Measurements from ENCODE around the gene TRAM2.

DNA sequence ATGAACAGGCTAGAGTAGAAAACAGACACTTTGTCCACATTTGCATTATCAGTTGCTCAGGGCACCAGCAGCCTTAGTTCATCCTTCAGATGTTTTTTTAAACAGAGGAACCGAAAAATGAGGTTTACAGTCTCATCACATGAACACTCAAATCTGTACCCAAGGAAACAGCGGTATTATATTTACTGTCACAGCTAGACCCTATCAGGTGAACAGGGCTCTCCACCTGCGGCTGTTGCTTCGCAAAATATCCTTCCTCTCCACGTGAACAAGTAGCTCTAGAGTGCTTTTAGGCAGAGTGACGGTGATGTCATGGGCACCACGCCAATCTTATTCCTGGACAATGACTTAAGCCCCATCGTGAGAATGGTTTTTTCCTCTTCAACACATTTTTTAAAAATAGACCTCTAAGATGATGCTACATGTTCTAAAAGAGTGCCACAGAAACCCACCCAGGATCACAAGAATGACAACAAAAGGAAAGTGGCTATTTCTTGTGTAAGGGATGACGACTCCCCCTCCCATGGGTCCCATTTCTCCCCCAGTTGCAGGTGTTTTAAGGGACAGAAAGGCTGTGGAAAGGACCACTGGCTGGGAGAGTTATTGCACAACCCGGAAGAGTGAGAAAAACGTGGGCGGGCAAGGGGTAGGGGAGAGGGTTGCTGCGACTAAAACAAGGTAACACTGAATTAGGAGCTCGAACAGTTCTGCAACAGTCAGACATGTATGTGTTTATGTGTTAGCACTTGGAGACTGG lies 79.0 kb downstream of the TRAM2 start:
- TF ChIP-seq FOXM1 (IDR thresholded peaks at IDR 0.05; ENCODE audit: borderline replicate concordance, low read depth) (no peak), ZBTB7A (IDR thresholded peaks at IDR 0.05; ENCODE audit: low read depth) (no peak), EGR1 (IDR thresholded peaks at IDR 0.05) (no peak), CREB1 (IDR thresholded peaks at IDR 0.05; ENCODE audit: low read depth) (no peak), TAF1 (IDR thresholded peaks at IDR 0.05; ENCODE audit: low read depth) (no peak), EP300 (IDR thresholded peaks at IDR 0.05; ENCODE audit: borderline replicate concordance) (no peak), RAD21 (IDR thresholded peaks at IDR 0.05; ENCODE audit: low read depth) (no peak), CEBPB (IDR thresholded peaks at IDR 0.05) (no peak), YY1 (IDR thresholded peaks at IDR 0.05; ENCODE audit: low read depth) (no peak)
- TF ChIP-seq, protein P1, sequence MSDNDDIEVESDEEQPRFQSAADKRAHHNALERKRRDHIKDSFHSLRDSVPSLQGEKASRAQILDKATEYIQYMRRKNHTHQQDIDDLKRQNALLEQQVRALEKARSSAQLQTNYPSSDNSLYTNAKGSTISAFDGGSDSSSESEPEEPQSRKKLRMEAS (IDR thresholded peaks at IDR 0.05) = no peak
- TF ChIP-seq, protein P2, sequence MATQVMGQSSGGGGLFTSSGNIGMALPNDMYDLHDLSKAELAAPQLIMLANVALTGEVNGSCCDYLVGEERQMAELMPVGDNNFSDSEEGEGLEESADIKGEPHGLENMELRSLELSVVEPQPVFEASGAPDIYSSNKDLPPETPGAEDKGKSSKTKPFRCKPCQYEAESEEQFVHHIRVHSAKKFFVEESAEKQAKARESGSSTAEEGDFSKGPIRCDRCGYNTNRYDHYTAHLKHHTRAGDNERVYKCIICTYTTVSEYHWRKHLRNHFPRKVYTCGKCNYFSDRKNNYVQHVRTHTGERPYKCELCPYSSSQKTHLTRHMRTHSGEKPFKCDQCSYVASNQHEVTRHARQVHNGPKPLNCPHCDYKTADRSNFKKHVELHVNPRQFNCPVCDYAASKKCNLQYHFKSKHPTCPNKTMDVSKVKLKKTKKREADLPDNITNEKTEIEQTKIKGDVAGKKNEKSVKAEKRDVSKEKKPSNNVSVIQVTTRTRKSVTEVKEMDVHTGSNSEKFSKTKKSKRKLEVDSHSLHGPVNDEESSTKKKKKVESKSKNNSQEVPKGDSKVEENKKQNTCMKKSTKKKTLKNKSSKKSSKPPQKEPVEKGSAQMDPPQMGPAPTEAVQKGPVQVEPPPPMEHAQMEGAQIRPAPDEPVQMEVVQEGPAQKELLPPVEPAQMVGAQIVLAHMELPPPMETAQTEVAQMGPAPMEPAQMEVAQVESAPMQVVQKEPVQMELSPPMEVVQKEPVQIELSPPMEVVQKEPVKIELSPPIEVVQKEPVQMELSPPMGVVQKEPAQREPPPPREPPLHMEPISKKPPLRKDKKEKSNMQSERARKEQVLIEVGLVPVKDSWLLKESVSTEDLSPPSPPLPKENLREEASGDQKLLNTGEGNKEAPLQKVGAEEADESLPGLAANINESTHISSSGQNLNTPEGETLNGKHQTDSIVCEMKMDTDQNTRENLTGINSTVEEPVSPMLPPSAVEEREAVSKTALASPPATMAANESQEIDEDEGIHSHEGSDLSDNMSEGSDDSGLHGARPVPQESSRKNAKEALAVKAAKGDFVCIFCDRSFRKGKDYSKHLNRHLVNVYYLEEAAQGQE (IDR thresholded peaks at IDR 0.05; ENCODE audit: low read depth) = no peak
- TF ChIP-seq, protein P3, sequence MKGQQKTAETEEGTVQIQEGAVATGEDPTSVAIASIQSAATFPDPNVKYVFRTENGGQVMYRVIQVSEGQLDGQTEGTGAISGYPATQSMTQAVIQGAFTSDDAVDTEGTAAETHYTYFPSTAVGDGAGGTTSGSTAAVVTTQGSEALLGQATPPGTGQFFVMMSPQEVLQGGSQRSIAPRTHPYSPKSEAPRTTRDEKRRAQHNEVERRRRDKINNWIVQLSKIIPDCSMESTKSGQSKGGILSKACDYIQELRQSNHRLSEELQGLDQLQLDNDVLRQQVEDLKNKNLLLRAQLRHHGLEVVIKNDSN (IDR thresholded peaks at IDR 0.05) = no peak

Data from Ishikawa (cell line).